Subcutaneous abdominal adipose tissue (tissue), 5 donors: ENCODE data around the gene RPA3.

ENCODE experiments used
- H3K27ac ChIP-seq: one replicate; pipeline ENCODE4 v1.7.0; 2013; ENCODE audit warnings: low read depth, mild to moderate bottlenecking, inconsistent platforms, low read length, moderate library complexity
- H3K27me3 ChIP-seq, 5 donors: one replicate each; pipeline ENCODE4 v1.7.0; 2013; ENCODE audit warnings: low read length in 5 of 5, inconsistent platforms in 1 of 5; ENCODE audit not compliant: control insufficient read depth in 5 of 5, insufficient read depth in 4 of 5
- H3K36me3 ChIP-seq, 5 donors: one replicate each; pipeline ENCODE4 v1.7.0; 2013; ENCODE audit warnings: low read length in 5 of 5; ENCODE audit not compliant: control insufficient read depth in 5 of 5, insufficient read depth in 5 of 5
- H3K4me1 ChIP-seq, 5 donors: one replicate each; pipeline ENCODE4 v1.7.0; 2013; ENCODE audit warnings: low read length in 5 of 5, mild to moderate bottlenecking in 3 of 5, moderate library complexity in 1 of 5; ENCODE audit not compliant: control insufficient read depth in 5 of 5, insufficient read depth in 5 of 5
- H3K4me3 ChIP-seq, 5 donors: one replicate each; pipeline ENCODE4 v1.7.0; 2013; ENCODE audit warnings: low read length in 5 of 5, low read depth in 1 of 5
- H3K9ac ChIP-seq, 5 donors: one replicate each; pipeline ENCODE4 v1.7.0; 2013; ENCODE audit warnings: low read length in 5 of 5, mild to moderate bottlenecking in 4 of 5, moderate library complexity in 3 of 5
- H3K9me3 ChIP-seq, 5 donors: one replicate each; pipeline ENCODE4 v1.7.0; 2013; ENCODE audit warnings: low read length in 5 of 5; ENCODE audit not compliant: control insufficient read depth in 5 of 5
- donor health status: healthy.
- donor health status: healthy.
- donor health status: healthy.
- donor health status: healthy.
- donor health status: healthy.

Gene RPA3

DNA sequence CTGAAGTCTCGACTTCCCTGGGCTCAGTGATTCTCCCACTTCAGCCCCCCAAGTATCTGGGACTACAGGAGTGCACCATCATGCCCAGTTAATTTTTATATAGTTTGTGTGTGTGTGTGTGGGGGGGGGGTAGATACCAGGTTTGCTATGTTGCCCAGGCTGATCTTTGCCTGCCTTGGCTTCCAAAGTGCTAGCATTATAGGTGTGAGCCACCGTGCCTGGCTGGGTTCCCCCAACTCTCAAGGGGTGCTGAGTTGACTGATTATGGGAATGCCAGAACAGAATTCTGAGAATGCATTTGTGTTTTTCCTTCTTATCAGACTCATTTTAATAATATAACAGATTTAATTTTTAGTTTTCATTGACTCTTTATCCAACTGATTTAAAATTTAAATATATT, 19.5 kb downstream of the RPA3 start:
- Histone ChIP-seq H3K27ac (no peak overlapping the region), H3K4me1 (peaks cover 0 to 41% (median 17%) of the 10 kb centered on the region in 5 donors), H3K27me3 (no peaks in the 10 kb centered on the region), H3K9me3 (no peaks in the 10 kb centered on the region), H3K4me3 (no peak overlapping the region), H3K36me3 (no peaks in the 10 kb centered on the region), H3K9ac (no peak overlapping the region)

- no peaks in the 10 kb centered on the region for H3K9me3 ChIP-seq
- no peaks in the 10 kb centered on the region for H3K27me3 ChIP-seq
- peaks cover 0 to 29% (median 13%) of the 10 kb centered on the region in 5 donors for H3K4me1 ChIP-seq
- no peak overlapping the region for H3K9ac ChIP-seq
- H3K36me3 ChIP-seq = no peaks in the 10 kb centered on the region
- no peak overlapping the region for H3K27ac ChIP-seq
- no peak overlapping the region for H3K4me3 ChIP-seq
Measured at GRCh38 chr7:7696458-7697119, 21.8 kb downstream of the RPA3 start.

DNA sequence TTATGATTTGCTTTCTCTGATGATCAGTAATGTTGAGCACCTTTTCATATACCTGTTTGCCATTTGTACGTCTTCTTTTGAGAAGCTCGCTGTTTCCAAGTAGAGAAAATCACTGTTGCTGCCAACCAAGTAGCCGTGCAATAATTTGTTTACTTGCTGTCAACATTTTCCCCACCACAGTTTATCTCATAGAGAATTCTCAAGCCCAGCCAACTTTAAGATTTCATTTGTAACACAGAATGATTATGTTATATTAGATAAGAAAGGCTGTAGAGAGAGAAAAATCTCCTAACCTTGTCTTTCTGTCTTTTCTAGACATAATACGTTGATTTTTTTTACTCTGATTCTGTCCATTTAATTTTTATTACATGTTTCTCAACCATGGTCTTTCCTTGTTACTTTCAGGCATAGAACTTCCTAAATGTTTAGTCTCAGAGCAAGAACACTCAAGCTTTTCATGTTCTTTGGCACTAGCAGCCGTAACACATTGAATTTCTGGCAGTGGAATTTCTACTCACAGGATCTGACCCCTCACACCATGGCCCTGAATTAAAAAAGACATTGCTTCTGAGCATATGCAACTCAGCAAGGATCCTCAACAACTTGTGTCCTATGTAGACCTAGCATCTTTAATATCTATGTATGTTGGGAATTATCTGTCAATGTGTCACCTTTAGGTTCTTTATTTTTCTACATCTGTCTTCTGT, 23.1 kb downstream of the RPA3 start:
- H3K4me3 ChIP-seq = peak overlapping the region in 1 of 5 donors; percentile 7
- peaks cover 0 to 29% (median 13%) of the 10 kb centered on the region in 5 donors for H3K4me1 ChIP-seq
- H3K36me3 ChIP-seq = no peaks in the 10 kb centered on the region
- peak overlapping the region in 1 of 5 donors; percentile 20 for H3K9ac ChIP-seq
- no peaks in the 10 kb centered on the region for H3K9me3 ChIP-seq
- no peaks in the 10 kb centered on the region for H3K27me3 ChIP-seq
- no peak overlapping the region for H3K27ac ChIP-seq

GRCh38 chr7:7694542-7694941, 23.9 kb downstream of the RPA3 start:
- Histone ChIP-seq H3K36me3 (no peaks in the 10 kb centered on the region), H3K4me1 (peaks cover 0 to 24% (median 13%) of the 10 kb centered on the region in 5 donors), H3K9me3 (no peaks in the 10 kb centered on the region), H3K27ac (no peak overlapping the region), H3K27me3 (no peaks in the 10 kb centered on the region), H3K4me3 (no peak overlapping the region), H3K9ac (no peak overlapping the region)

- Histone ChIP-seq H3K9ac (no peak overlapping the region), H3K4me1 (peaks cover 0 to 27% (median 15%) of the 10 kb centered on the region in 5 donors), H3K36me3 (no peaks in the 10 kb centered on the region), H3K27me3 (no peaks in the 10 kb centered on the region), H3K4me3 (no peak overlapping the region), H3K9me3 (no peaks in the 10 kb centered on the region), H3K27ac (no peak overlapping the region)
Measured at GRCh38 chr7:7693881-7694280, 24.5 kb downstream of the RPA3 start.

DNA sequence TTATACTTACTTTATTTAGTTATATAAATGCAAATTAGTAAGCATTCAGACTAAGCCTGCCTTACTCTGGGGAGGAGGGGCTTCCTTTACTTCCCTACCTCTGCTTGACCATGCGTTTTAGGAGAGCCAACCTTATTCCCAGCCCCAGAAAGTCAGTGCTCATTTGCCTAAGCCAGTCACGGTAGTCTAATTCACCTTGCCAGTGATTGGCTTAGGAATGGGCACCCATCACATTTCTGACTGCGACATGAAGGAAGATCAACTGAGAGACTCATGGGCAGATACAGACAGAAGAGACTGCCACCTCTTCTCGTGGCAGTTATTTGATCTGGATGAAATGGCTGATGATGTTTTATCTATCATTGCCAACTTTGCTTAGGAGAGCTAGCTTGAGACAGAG, 29.5 kb downstream of the RPA3 start:
- H3K27me3 ChIP-seq = no peaks in the 10 kb centered on the region
- no peaks in the 10 kb centered on the region for H3K9me3 ChIP-seq
- no peaks in the 10 kb centered on the region for H3K36me3 ChIP-seq
- no peak overlapping the region for H3K27ac ChIP-seq
- peak overlapping the region; percentile 3 to 44 (median 38) for H3K4me3 ChIP-seq
- H3K9ac ChIP-seq = peak overlapping the region in 1 of 5 donors; percentile 78
- H3K4me1 ChIP-seq = peaks cover 0 to 22% (median 8%) of the 10 kb centered on the region in 5 donors

- H3K9me3 ChIP-seq = no peaks in the 10 kb centered on the region
- no peaks in the 10 kb centered on the region for H3K36me3 ChIP-seq
- H3K27me3 ChIP-seq = no peaks in the 10 kb centered on the region
- H3K9ac ChIP-seq = peak overlapping the region in 3 of 5 donors; percentile 62 to 78 (median 62)
- peak overlapping the region; percentile 8 for H3K27ac ChIP-seq
- H3K4me1 ChIP-seq = peaks cover 0 to 23% (median 10%) of the 10 kb centered on the region in 5 donors
- H3K4me3 ChIP-seq = peak overlapping the region; percentile 3 to 54 (median 45)
Measured at GRCh38 chr7:7688310-7688709, 30.1 kb downstream of the RPA3 start.

DNA sequence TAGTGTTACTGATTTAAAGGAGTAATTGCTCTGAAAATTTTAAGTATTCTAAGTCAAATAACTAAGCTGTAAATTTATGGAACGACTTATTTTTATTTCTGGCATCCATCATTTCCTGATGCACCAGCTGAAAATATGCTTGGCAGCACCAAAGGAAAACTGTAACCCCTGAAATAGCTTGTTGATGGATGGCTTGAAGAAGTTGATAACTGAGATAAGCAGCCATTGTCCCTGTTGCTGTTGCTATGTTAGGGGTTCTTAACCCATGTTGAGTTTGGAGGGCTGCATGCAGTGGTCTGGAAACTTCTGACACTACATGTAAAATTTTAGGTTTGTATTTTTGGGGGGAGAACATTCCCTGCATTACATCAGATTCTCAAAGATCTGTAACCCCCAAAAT, 30.6 kb downstream of the RPA3 start:
- Histone ChIP-seq H3K9ac (peak overlapping the region in 1 of 5 donors; percentile 62), H3K27ac (peak overlapping the region; percentile 8)

GRCh38 chr7:7686811-7687508, 31.4 kb downstream of the RPA3 start:
- H3K4me3 ChIP-seq = no peak overlapping the region
- no peaks in the 10 kb centered on the region for H3K36me3 ChIP-seq
- H3K4me1 ChIP-seq = peaks cover 0 to 36% (median 24%) of the 10 kb centered on the region in 5 donors
- H3K9ac ChIP-seq = no peak overlapping the region
- H3K27ac ChIP-seq = peak overlapping the region; percentile 5
- H3K27me3 ChIP-seq = no peaks in the 10 kb centered on the region
- H3K9me3 ChIP-seq = no peaks in the 10 kb centered on the region

More for the DNA sequence above, 30.6 kb downstream of the RPA3 start:
- H3K4me3 ChIP-seq = peak overlapping the region in 2 of 5 donors; percentile 47 to 54
- no peaks in the 10 kb centered on the region for H3K9me3 ChIP-seq
- no peaks in the 10 kb centered on the region for H3K27me3 ChIP-seq
- H3K4me1 ChIP-seq = peaks cover 0 to 28% (median 15%) of the 10 kb centered on the region in 5 donors
- H3K36me3 ChIP-seq = no peaks in the 10 kb centered on the region

DNA sequence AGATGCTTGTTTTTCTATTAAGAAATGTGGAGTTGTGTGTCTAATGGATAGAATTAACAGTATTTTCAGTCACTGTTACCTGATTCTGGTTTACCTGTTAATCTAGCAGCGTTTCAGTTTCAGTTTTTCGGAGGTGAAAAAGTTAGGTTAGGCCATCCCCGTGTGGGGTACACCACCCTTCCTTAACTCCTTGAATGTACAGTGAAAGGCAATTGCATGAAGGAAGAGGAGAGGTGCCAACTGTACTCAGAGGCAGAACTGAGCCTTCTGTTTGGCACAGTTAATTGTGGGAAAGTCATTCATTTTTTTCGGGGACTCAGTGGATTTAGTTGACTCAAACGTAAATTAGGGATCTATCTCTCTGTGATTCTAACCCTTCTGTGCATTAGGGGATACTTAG, 35.5 kb downstream of the RPA3 start:
- no peak overlapping the region for H3K4me3 ChIP-seq
- peaks cover 0 to 2% (median 0%) of the 10 kb centered on the region in 5 donors for H3K9me3 ChIP-seq
- H3K36me3 ChIP-seq = no peaks in the 10 kb centered on the region
- peaks cover 0 to 39% (median 26%) of the 10 kb centered on the region in 5 donors for H3K4me1 ChIP-seq
- H3K27me3 ChIP-seq = no peaks in the 10 kb centered on the region
- peak overlapping the region in 4 of 5 donors; percentile 42 to 59 (median 45) for H3K9ac ChIP-seq
- H3K27ac ChIP-seq = peak overlapping the region; percentile 75
